Fibroblast of lung (primary cell): ENCODE results near the gene HECTD1. TPM values are rescaled to one million over a fixed set of nuclear protein-coding genes. Genes with fewer than 3 reads are reported as not detected.

Experiments used
- DNase-seq, 2 donors: peaks; one replicate each; pipeline versions ENCODE4 v3.0.0 to v3.0.0-alpha.2; 2010; ENCODE audit warnings: low read depth in 2 of 2
- H2AFZ ChIP-seq: 2 replicates; pipeline ENCODE4 v1.5.1; 2012; ENCODE audit warnings: low read length, control low read depth, inconsistent platforms
- H3K27ac ChIP-seq: 2 replicates; pipeline ENCODE4 v1.5.1; 2011; ENCODE audit warnings: low read length, control low read depth; ENCODE audit not compliant: insufficient read depth
- H3K27me3 ChIP-seq: 2 replicates; pipeline ENCODE4 v1.5.1; 2011; ENCODE audit warnings: mild to moderate bottlenecking, low read length; ENCODE audit not compliant: control insufficient read depth, insufficient read depth
- H3K36me3 ChIP-seq: 2 replicates; pipeline ENCODE4 v1.5.1; 2011; ENCODE audit warnings: low read length; ENCODE audit not compliant: control insufficient read depth, insufficient read depth
- H3K4me1 ChIP-seq: 2 replicates; pipeline ENCODE4 v1.5.1; 2011; ENCODE audit warnings: low read length; ENCODE audit not compliant: control insufficient read depth, insufficient read depth; ENCODE audit errors: extremely low read depth
- H3K4me2 ChIP-seq: 2 replicates; pipeline ENCODE4 v1.5.1; 2011; ENCODE audit warnings: low read length, control low read depth; ENCODE audit not compliant: insufficient read depth; ENCODE audit errors: extremely low read depth
- H3K4me3 ChIP-seq, 4 experiments: fragments of 200-600 bp in 1 of 4; sonication (generic) in 1 of 4; replicated peaks in 1 of 4; 2 replicates each; pipeline ENCODE4 v1.5.1; 2011 to 2016; ENCODE audit warnings: low read length in 4 of 4, low read depth in 3 of 4, mild to moderate bottlenecking in 3 of 4, control low read depth in 2 of 4, inconsistent platforms in 1 of 4, mixed read lengths in 1 of 4; ENCODE audit not compliant: insufficient read depth in 1 of 4; ENCODE audit errors: control extremely low read depth in 1 of 4
- H3K79me2 ChIP-seq: 2 replicates; pipeline ENCODE4 v1.5.1; 2012; ENCODE audit warnings: mild to moderate bottlenecking, low read length, inconsistent platforms; ENCODE audit not compliant: control insufficient read depth, insufficient read depth
- H3K9ac ChIP-seq: 2 replicates; pipeline ENCODE4 v1.5.1; 2011; ENCODE audit warnings: mild to moderate bottlenecking, low read length, control low read depth; ENCODE audit not compliant: insufficient read depth
- H3K9me3 ChIP-seq: 2 replicates; pipeline ENCODE4 v1.5.1; 2012; ENCODE audit warnings: low read depth, low read length; ENCODE audit not compliant: control insufficient read depth, insufficient read depth
- H4K20me1 ChIP-seq: 2 replicates; pipeline ENCODE4 v1.5.1; 2011; ENCODE audit warnings: low read length; ENCODE audit not compliant: control insufficient read depth, insufficient read depth; ENCODE audit errors: extremely low read depth
- CTCF ChIP-seq, 2 donors: IDR thresholded peaks in 1 of 2; conservative IDR thresholded peaks in 1 of 2; 1 replicate in 1 of 2; 2 replicates in 1 of 2; pipeline ENCODE4 v1.5.1; 2011 to 2012; ENCODE audit warnings: low read length in 2 of 2, control low read depth in 1 of 2, inconsistent platforms in 1 of 2, low read depth in 1 of 2, mild to moderate bottlenecking in 1 of 2
- EZH2 ChIP-seq: IDR thresholded peaks from 2 replicates; pipeline ENCODE4 v1.5.1; 2012; ENCODE audit warnings: low read length, control low read depth, mild to moderate bottlenecking; ENCODE audit errors: missing control alignments
- polyA plus RNA-seq, 2 donors: library from polyadenylated mRNA; depleted of rRNA in 1 of 2; stranded (reverse) in 1 of 2; unstranded in 1 of 2; fragments of >200 nt; gene quantifications; 2 replicates each; pipeline ENCODE4 v1.2.1, GENCODE V29; 2011 to 2012; ENCODE audit warnings: missing spikeins in 1 of 2
- total RNA-seq: library from RNA; depleted of rRNA; stranded (reverse); fragments of >200 nt; gene quantifications from 2 replicates; pipeline ENCODE4 v1.2.1, GENCODE V29; 2014

The HECTD1 gene
- total and polyA plus RNA-seq, 2 donors (not counting 1 experiment from before 2014, with no cell fraction given): 135 to 534 TPM

- Histone ChIP-seq H3K4me2 (no peak overlapping the region), H3K36me3 (peaks cover 17% of the 10 kb centered on the region), H3K79me2 (no peaks in the 10 kb centered on the region), H3K4me1 (no peaks in the 10 kb centered on the region), H3K4me3 (no peak overlapping the region), H3K27me3 (no peaks in the 10 kb centered on the region), H3K27ac (no peak overlapping the region), H4K20me1 (no peaks in the 10 kb centered on the region), H2AFZ (no peak overlapping the region), H3K9me3 (no peaks in the 10 kb centered on the region), H3K9ac (no peak overlapping the region)
- no peak for TF ChIP-seq EZH2
- no peak for TF ChIP-seq CTCF (conservative IDR thresholded peaks at IDR 0.05 in 1 of 2, IDR thresholded peaks at IDR 0.05 in 1 of 2; ENCODE audit: low read depth in 1 of 2, low read length in 2 of 2)
- DNase-seq: peak; percentile 18 to 62
Observed at GRCh38 chr14:31122098-31122611, 85.4 kb downstream of the HECTD1 start.

GRCh38 chr14:31118892-31119291, 88.7 kb downstream of the HECTD1 start:
- H3K9ac ChIP-seq: no peak overlapping the region
- no peaks in the 10 kb centered on the region for H3K4me1 ChIP-seq
- no peak overlapping the region for H3K4me2 ChIP-seq
- H3K9me3 ChIP-seq: no peaks in the 10 kb centered on the region
- DNase-seq: peak; percentile 10 to 18
- no peaks in the 10 kb centered on the region for H3K27me3 ChIP-seq
- no peaks in the 10 kb centered on the region for H3K79me2 ChIP-seq
- peaks cover 15% of the 10 kb centered on the region for H3K36me3 ChIP-seq
- no peak overlapping the region for H3K4me3 ChIP-seq
- no peak overlapping the region for H3K27ac ChIP-seq
- H4K20me1 ChIP-seq: no peaks in the 10 kb centered on the region
- TF ChIP-seq EZH2: no peak
- TF ChIP-seq CTCF (conservative IDR thresholded peaks at IDR 0.05 in 1 of 2, IDR thresholded peaks at IDR 0.05 in 1 of 2; ENCODE audit: low read depth in 1 of 2, low read length in 2 of 2): no peak
- no peak overlapping the region for H2AFZ ChIP-seq

- no peak for TF ChIP-seq EZH2
- TF ChIP-seq CTCF (conservative IDR thresholded peaks at IDR 0.05 in 1 of 2, IDR thresholded peaks at IDR 0.05 in 1 of 2; ENCODE audit: low read depth in 1 of 2, low read length in 2 of 2): no peak
- H3K4me3 ChIP-seq: no peak overlapping the region
- H3K9me3 ChIP-seq: no peaks in the 10 kb centered on the region
- no peaks in the 10 kb centered on the region for H4K20me1 ChIP-seq
- H3K9ac ChIP-seq: no peak overlapping the region
- no peaks in the 10 kb centered on the region for H3K4me1 ChIP-seq
- no peak overlapping the region for H3K27ac ChIP-seq
- peaks cover 8% of the 10 kb centered on the region for H3K36me3 ChIP-seq
- DNase-seq: no peak
- no peaks in the 10 kb centered on the region for H3K79me2 ChIP-seq
- no peak overlapping the region for H3K4me2 ChIP-seq
- no peak overlapping the region for H2AFZ ChIP-seq
- no peaks in the 10 kb centered on the region for H3K27me3 ChIP-seq
Observed at GRCh38 chr14:31113794-31114193, 93.8 kb downstream of the HECTD1 start.
